CD1c-positive myeloid dendritic cell (primary cell): ENCODE results near the gene EXOC3L4.

Source experiments
- DNase-seq: peaks from one replicate; pipeline ENCODE4 v3.0.0-alpha.2; 2016; ENCODE audit errors: extremely low spot score

The EXOC3L4 gene

DNA sequence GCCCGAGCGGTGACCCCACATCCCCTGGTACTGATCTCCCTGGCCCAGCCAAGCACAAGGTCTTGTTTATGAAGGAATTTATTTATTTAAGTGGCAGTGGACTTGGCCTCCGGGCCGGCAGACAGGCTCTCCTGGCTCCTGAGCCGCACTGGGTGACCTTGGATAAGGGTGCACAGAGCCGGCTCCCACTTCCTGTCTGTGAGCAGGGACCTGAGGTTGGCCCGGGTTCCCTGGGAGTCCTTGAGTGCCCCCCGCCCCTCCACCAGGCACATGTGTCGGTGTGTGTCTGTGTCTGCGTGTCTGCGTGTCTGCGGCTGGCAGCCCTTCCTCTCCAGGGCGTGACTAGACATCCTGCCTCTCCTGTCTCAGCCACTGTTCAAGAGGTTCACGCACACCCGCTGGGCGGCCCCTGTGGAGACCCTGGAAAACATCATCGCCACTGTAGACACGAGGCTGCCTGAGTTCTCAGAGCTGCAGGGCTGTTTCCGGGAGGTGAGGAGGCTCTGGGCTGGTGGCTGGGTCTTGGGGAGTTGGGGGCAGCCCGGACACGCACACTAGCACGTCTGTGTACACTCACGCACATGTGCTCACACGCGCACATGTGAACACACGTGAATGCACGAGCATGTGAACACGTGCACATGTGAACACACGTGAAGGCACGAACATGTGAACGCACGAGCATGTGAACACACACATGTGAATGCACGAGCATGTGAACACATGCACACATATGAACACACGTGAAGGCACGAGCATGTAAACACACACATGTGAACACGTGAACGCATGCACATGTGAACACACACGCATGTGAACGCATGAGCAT lies 38.1 kb downstream of the EXOC3L4 start:
- no peak for DNase-seq

GRCh38 chr14:103133210-103134140 lies 39.0 kb downstream of the EXOC3L4 start:
- DNase-seq, result no peak

DNA sequence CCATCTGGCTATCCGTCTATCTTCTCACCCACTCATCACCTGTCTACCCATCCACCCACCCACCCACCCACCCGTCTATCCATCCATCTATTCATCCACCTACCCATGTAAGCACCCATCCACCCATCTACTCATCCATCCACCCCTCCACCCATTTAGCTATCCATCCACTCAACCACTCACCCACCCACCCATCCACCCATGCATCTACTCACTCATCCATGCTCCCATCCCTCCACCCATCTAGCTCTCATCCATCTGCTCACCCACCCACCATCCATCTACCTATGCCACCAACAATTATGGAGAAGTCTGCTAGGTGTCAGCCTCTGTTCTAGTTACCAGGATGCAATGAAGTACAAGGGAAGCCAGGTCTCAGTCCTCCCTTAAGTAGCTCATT lies 39.9 kb downstream of the EXOC3L4 start:
- DNase-seq, result no peak

DNA sequence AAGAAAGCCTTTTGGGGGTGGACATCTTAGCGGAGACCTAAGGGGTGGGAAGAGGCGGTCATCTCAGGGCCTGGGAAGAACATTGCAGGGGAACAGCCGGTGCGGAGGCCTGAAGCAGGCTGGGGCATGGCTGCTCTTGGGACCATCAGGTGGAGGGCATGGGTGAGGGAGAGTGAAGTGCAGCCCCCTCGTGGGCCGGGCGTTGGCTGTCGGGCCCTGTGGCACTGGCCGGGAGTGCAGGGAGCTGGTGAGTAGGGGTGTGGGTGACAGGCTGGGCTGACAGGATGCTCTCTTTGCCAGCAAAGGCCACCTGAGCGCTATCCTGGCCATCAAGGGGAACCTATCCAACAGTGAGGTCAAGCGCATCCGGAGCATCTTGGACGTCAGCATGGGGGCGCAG lies 40.4 kb downstream of the EXOC3L4 start:
- DNase-seq, result no peak

GRCh38 chr14:103135333-103136260 lies 41.1 kb downstream of the EXOC3L4 start:
- no peak for DNase-seq

- DNase-seq, result peak; percentile 29
These were observed 42.1 kb downstream of the EXOC3L4 start for GRCh38 chr14:103136388-103137271.

GRCh38 chr14:103137689-103138300 lies 43.3 kb downstream of the EXOC3L4 start:
- no peak for DNase-seq

GRCh38 chr14:103138301-103139131 lies 44.0 kb downstream of the EXOC3L4 start:
- DNase-seq, result peak; percentile 63

DNA sequence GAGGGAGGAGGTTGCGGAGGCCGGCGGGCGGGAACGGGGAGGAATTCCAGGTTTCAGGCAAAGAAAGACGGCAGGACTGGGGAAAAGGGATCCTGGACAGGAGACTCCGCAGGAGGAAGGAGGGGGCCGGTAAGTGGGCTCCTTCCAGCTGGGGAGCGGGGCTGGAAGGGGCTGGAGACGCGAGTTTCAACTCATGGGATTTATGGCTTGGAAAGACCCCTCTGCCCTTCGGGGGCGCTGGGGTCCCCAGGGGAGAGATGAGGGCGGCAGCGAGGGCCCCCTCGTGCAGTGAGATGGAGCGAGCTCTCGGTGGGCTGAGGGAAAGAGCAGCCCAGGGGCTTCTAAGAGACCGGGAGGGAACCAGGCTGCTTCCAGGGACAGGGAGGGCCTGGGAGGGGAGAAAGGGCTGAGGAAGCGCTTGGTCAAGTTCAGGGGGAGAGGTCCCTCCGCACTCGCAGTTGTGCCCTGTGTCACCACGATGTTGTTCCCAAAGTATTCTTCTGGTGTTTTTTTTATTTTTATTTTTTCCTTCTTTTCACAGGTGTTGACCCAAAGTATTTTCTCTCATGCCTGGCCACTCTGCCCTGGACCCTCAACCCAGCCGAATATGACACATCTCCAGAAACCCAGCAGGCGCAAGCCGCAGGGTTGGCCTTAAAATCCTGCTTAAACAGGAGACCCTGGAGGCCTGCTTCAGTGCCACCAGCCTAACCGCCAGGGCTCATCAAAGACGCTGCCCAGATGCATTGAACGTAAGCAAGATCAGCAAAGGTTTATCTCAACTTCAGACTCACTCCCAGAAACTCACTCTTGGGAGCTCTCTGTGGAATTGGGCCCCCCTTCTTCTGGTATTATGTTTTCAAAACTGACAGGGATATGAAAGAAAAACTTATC lies 44.9 kb downstream of the EXOC3L4 start:
- no peak for DNase-seq

GRCh38 chr14:103140316-103141109 lies 46.0 kb downstream of the EXOC3L4 start:
- DNase-seq, result no peak

- peak; percentile 48 for DNase-seq
These were observed 46.7 kb downstream of the EXOC3L4 start for GRCh38 chr14:103141117-103141796.

DNA sequence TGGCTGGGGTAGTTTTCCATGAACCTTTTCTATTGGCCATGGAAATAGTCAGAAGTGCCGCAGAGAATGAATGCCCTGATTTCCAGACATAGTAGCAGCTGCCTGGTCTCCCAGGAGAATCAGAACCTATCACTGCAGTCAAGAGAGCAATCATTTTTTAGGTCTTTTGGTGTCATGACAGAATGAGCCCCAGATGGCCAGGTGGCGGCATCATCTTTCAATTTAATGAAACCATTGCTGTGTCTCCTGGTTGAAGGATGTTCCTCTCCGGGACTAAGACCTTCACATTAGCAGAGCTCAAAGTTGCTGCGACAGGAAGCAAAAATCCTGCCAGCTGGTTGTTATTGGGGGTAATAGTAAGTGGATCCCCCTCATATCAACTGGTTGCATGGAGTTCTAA lies 47.5 kb downstream of the EXOC3L4 start:
- no peak for DNase-seq

- DNase-seq, result no peak
These were observed 48.3 kb downstream of the EXOC3L4 start for GRCh38 chr14:103142721-103143302.

DNA sequence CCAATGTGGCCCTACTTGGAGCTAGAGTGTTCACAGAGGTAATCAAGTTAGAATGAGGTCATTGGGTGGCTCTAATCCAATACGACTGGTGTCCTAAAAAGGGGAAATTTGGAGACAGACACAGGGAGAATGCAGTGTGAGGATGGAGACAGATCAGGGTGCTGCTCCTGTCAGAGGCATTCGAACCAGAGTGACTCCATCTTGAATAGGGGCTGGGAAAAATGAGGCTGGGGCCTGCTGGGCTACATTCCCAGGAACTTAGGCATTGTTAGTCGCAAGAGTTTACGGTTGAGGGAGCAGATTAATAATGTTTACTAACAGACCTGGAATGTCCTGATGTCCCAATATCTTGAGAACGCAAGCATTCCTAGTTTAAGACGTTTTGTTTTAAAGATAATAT lies 49.0 kb downstream of the EXOC3L4 start:
- DNase-seq, result no peak

DNA sequence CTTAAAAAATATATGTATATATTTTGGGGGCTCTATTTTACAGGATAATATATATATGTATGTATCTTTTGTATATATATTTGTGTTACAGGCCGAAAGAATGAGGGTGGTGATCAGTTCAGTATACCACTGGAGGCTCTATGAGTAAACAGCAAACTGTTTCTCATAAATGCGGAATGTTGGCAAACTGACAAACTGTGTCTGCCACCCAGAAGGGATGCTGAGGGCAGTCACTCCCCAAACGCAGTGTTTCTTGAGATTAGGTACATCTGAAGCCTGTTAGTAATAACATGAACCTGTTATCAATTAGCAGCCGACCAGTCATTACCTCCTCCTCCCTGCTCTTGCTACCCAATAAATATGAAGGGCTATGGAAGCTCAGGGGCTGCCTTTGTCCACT lies 49.6 kb downstream of the EXOC3L4 start:
- DNase-seq, result no peak

DNA sequence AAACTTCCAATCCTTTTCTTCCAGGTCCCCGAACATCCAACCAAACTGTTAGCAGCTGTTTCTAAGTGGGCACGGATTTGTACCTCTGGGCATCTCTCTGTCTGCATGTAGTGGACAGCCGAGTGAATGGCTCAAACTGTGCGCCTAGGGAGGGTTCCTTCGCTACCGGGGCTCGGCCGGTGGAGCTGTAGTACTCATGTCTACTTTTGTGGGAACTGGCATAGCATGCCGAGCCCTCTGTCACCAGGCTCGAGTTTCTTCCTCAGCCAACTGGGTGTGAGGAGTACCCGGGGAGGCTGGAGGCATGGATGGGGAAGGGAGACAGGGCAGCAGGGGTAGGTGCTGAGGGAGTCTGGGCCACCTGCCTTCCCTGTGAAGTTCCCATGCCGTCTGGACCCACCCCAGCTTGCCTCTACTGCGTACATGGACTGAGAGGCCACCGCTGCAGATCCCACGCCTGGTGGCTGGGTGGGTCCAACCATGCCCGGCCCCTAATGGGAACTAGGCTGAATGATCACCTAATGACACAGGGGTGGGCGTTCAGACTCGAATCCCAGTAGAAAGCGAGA lies 51.7 kb downstream of the EXOC3L4 start:
- DNase-seq, result no peak
